Measurements from ENCODE around the gene DFFA. TPM values are rescaled to one million over a fixed set of nuclear protein-coding genes. Genes with fewer than 3 reads are reported as not detected.
"Not testable (repeated sequence)": the region's sequence is repeated elsewhere in the genome, so short reads cannot be mapped to it uniquely, and the experiment has no call there.

DFFA gene
- polyA plus RNA-seq, 1 donor, result 44.3 TPM

DNA sequence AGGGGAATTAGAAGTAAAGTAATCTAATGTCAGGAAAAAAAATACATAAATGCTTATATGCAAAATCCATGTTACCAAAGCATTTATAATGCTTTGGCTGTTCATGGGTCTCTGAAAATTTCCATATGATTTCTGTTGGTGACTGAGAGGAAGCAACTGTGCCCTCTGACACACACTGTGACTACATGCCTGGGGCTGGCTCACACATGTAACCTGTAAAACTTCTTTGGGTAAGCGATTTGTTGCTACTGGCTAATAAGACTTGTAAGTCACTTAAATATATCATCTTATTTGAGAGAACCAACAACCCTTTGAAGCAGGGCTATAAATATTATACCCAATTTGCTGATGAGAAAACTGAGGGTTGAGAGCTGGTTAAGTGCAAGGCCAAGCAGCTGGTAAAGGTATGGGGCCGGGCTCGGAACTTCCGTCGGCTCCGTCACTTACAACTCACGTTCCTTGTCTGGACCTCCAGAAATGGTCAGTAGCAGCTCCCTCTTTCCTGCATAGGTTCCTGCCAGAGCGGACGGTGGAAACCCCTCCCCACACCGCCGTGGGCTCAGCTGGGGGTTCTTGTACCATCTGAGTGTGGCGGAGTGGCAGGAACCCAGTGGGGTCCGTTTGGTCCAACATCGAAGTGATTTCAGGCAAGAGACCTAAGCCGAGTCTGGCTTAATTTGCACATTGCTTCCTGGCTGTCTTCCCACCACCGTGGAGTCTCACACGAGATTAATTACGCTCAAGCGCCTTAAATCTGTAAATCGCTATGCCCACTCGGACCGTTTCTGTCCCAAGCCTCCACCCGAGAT, 714 bp downstream of the DFFA start:
- DNase-seq, result no peak

DNA sequence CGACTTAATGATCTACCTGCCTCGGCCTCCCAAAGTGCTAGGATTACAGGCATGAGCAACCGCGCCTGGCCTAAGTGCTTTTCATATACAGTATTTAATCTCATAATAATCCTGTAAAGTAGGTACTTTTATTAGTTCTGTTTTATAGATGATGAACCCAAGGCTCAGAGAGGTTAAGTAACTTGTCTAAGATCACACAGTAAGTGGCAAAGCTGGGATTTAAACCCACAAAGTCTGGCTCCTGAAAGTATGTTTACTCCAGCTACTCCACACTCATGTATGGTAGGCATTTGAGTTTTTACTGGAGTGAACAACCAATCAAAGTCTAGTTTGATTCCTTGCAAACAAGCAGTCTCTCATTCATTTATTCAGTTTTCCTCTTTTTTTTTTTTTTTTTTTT, 2.3 kb downstream of the DFFA start:
- DNase-seq, result no peak

DNA sequence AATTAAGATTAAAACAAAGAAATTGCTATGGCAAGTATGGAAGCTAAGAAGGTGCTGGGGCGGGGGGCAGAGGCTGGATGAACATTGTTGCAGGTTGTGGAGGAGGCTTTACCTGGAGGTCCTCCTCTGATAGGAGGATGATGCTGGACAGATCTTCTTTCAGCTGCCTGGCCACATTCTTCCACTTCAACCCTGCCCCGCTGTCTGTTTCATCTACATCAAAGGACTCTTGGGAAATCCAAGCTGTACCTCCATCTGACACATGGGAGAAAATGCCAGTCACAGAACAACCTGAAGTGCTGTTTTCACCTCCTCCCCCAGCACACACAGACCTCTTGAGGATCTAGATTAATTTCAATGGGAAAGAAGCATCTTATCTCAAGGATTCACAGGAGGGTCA, 5.3 kb downstream of the DFFA start:
- DNase-seq, result no peak

DNA sequence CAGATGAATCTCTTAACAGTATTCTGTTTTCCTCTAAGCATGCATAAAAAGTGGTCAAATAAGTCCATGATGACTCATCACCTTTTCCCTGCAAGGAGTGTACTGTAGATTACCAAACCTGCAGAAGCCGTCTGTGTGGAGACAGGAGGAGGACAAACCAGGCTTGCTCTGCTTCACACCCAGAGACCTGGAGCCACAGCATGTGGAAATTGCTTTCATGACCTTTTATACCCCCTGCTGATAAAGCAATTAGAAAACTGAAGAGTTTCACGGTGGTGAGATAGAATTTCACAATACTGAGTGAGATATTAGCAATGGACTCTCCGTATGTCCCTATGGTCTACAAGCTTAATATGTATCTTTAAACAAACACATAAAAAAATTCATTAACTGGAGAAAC, 13.1 kb downstream of the DFFA start:
- no peak for DNase-seq

DNA sequence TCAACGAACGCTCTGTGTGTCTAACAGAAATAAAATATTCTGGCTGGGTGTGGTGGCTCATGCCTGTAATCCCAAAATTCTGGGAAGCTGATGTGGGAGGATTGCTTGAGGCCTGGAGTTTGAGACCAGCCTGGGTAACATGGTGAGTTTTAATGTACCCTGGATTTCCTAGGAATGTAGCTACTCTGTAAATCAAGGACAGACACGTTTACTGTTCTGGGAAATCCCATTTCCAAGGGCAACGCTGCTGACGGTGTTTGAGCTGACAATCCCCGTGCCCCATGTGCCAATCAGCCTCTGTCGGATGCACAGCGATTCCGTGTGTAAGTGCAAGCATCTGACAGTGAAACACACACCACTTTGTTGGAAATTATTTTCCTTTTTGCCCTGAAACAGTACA, 14.5 kb downstream of the DFFA start:
- no peak for DNase-seq

DNA sequence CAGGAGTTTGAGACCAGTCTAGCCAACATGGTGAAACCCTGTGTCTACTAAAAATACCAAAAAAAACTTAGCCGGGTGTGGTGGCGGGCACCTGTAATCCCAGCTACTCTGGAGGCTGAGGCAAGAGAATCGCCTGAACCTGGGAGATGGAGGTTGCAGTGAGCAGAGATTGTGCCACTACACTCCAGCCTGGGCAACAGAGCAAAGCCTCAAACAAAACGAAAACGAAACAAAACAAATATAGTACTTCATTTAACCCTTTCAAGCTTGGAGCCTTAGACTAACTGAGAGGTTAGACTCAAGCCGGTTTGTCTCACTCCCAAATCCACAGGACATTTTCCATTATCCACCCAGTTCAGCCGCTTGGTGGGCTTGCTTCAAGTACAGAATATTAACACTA, 14.9 kb downstream of the DFFA start:
- not testable (repeated sequence) for DNase-seq

DNA sequence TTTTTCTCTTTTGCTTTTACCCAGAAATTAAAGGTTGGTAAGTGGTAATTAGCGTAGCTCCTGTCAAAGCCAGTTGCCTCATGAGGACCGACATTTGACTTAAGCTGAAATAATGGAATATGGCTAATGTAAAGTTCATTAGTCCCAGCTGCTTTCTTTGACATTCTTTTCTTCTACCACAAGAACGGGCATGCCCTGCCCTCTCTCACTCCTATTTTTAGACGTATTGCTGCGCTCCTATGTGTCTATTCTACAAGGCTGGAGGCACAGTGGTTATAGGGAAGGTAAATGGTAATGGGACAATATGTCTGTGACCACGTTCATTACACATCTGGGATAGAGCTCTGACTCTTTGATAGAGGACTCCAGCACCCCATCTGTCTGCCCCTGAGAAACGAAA, 15.7 kb downstream of the DFFA start:
- no peak for DNase-seq

DNA sequence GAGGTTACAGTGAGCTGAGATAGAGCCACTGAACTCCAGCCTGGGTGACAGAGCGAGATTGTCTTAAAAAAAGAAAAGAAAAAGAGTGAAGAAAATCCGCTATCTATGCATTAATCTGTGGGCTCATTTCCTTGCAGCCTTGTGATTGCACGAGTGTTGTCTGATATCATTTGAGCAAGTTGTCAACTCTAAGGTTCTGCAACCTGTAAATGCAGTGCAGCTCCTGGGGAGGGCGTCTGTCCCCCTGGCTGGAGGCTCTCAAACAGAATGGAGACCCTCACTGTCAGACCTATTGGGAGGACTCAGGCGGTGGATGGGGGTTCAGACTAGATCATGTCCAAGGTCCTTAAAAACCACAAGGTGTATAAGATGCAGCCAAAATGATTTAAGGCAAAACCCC, 16.3 kb downstream of the DFFA start:
- no peak for DNase-seq

DNA sequence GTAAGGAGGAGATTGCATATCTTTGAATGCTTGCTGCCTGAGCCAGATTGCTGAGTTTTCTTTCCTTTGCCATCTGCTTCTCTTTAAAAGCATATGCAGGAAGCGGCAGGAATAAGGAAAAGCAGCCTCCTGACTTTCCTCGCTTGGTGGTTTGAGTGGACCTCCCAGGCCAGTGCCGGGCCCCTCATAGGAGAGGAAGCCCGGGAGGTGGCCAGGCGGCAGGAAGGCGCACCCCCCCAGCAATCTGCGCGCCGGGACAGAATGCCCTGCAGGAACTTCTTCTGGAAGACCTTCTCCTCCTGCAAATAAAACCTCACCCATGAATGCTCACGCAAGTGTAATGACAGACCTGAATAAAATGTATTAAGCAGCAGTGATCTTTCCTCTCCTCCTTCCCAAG, 21.0 kb downstream of the DFFA start:
- no peak for DNase-seq

DNA sequence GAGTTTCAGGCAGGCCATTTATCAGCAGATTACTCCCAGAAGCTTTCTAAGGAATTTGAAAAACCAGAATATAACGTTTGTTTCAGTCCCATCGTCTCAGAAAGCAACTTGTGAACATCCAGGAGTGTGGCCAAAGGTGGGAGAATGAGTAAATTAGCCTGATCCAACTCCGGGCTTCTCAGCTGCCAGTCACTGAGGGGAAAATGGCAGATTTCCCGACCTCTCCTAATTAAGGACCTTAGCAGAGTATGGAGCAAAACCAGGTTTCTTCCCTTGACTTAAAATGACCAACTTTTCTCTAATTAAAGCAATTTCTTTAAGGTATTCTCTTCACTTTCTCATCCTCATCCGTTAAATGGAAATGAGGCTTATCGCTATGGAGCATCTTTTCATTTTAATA, 21.5 kb downstream of the DFFA start:
- no peak for DNase-seq

DNA sequence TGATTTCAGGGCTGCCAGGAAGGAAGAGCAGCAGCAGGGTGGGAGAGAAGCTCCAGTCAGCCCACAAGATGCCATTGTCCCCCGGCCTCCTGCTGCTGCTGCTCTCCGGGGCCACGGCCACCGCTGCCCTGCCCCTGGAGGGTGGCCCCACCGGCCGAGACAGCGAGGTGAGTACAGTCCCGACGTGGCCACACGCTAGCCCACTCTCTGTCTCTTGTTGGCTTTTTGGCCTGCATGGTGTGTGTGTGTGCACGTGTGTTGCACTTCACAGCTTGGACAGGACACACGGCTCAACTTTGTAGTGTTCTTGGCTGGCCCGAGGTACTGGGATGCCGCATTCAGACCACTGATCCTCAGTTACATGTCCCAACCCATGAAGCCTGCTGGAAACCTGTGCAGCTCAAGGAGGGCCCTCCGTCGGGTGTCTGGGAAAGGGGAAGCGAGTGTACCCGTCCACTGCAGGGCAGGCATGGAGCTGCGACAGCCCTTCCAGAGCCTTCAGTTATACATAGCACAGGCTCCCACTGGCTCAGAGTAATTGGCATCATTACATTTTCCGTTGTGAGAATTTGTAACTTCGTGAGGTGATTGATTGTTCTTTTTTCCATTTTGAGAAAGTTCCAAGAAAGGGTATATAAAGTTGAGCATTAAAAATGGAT, 22.0 kb downstream of the DFFA start:
- DNase-seq, result no peak

DNA sequence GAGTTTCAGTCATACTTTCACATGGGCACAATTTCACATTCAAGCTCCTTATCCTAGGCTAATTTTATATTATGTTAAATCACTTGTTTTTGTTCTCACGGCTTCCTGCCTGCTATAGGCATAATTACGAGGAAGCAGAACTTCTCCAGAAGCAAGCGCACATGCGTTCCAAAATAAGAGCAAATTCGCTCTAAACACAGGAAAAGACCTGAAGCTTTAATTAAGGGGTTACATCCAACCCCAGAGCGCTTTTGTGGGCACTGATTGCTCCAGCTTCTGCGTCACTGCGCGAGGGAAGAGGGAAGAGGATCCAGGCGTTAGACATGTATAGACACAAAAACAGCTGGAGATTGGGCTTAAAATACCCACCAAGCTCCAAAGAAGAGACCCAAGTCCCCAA, 22.6 kb downstream of the DFFA start, which contains the start of gene CORT:
CORT (plus strand) TSS at position 281 of the 400 bp plus-strand sequence. CDS start 193 bp downstream, outside the sequence.
- no peak for DNase-seq

DNA sequence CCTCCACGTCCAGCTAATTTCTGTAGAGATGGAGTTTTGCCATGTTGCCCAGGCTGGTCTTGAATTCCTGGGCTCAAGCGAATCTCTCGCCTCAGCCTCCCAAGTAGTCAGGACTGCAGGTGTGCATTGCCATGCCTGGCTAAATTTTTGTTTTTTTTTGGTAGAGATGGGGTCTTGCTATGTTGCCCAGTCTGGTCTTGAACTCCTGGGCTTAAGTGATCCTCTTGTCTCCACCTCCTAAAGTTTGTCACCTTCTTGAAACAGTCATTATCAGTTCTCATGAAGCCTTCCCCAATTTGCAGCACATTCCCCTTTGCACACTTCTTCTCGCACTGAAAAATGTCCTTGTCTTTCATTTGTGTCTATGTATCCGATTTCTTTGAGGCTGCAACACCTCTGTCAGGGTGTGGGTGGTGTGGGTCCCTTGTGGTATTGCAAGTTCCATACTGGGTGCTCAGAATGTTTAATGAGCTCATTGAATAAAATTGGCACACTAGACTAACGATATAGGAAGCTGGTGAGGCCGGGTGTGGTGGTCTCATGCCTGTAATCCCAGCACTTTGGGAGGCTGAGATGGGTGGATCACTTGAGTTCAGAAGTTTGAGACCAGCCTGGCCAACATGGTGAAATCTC, 25.4 kb downstream of the DFFA start:
- DNase-seq, result no peak

DNA sequence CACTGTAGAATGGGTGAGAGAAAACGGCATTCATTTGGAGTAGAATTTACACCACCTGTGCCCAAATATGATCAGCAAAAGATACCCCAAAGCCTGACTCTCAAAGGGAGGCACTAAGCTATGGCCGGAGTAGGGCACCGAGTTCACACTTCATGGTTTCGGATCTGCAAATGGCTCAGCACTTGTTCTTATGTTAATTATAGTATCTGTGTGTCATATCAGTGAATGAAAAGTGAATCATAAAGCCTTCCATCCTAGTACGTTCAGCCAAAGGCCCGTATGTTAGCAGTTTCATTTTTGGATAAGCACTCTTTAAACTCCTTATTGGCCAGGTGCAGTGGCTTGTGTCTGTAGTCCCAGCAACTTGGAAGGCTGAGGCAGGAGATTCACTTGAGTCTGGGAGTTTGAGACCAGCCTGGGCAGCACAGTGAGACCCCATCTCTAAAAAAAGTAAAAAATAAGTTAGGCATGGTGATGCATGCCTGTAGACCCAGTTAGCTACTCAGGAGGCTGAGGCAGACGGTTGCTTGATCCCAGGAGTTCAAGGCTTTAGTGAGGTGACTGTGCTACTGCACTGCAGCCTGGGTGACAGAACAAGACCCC, 27.4 kb downstream of the DFFA start:
- DNase-seq, result no peak

DNA sequence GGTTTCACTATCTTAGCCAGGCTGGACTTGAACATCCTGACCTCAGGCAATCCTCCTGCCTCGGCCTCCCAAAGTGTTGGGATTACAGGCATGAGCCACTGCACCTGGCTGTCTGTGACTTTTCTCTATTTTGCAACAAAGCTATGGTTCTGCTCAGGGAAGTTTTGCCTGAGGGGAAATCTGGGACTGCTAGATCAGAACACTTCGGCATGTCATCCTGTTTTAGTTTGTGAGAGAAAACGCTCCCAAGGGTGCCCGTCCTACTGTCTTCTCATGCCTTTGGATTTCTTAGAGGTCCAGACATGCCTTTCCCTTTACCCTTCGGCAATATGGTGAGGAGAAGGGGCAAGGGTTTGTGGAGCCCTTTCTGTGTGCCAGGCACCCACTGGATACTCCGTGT, 28.1 kb downstream of the DFFA start:
- no peak for DNase-seq

DNA sequence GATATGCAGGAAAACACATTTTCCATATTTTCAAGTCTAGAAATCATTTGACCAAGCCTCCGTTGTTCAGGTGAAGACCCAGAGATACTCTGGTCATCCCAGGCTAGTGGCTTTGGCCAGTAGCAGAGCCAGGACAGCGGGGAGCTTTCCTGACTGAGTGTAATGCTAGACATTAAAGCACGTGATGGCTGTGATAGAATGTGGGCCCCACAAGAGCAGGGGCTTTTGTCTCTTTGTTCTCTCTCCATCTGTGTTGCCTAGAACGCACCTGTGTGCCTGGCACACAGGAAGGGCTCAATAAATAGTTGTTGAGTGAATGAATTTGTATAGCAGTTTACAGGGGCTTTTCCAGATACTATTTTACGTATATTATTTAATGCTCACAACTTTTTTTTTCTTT, 31.5 kb downstream of the DFFA start:
- DNase-seq, result no peak

DNA sequence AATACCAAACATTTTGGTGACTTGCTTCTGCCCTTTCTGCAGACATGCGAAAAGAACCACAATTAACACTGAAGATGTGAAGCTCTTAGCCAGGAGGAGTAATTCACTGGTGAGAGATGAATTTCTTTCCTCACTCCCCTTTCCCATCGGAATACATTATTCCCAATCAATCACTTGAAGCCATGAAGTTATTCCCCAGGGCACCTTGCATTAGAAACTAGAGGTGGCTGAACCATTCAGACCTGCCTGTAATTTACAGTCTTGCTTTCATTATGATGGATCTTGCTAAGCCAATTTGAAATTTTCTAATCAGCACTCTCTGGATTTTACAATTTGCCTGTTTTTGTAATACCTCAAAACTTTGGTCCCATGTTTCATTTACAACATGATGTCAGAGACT, 32.0 kb downstream of the DFFA start:
- no peak for DNase-seq

DNA sequence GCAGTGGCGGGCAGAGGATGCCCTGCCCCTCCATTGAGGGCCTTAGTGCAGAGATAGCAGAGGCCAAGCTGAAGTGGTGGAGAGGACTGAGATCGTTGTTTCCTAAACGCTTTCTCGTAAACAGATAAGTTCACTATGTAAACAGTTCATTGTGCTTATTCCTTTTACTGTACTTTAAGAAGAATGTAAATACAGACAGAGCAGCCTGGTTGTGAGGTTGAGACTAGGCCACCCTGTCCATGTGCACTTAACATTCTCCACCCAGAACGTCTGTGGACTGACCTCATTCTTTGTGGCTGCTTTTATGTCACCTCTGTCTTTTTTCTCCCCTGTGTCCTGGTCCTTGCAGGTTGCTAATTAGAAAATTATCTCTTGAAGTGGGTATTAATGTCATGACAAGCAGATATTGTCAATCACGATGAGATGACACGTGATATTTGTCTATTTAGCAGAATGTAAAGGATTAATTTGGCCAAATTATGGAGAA, 33.6 kb downstream of the DFFA start:
- no peak for DNase-seq

DNA sequence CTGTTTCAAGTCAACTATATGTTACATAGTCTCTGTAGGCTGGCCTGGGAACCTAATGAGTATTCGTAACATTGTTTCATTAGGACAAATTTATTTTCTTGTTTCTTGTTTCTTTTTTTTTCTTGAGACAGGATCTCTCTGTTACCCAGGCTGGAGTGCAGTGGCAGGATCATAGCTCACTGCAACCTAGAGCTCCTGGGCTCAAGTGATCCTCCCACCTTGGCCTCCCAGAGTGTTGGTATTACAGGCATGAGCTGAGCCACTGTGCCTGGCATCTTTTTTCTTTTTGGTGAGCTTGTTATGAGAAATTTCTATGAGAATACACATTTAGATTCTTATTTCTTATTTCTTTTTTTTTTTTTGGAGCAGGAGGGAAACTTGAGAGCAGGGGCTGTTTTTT, 35.3 kb downstream of the DFFA start:
- DNase-seq, result no peak

DNA sequence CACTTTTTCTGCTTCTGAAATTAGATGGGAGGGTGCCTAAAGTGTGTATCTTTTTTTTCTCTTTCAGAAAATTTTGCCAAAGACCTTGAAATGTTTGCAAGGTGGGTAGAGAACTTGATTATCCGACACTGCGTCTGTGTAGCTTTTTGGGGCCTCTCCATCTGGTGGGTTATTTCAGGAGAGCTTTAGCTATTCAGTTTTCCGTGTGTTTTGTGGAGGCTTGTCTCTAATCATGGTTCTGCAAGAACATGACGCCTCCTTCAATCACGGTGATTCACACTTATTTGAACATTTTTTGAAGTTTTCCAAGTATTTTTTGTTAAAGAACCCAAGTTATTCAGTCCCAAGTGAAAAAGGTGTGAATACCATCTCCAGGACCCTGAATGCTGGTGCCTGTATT, 37.7 kb downstream of the DFFA start:
- DNase-seq, result no peak

DNA sequence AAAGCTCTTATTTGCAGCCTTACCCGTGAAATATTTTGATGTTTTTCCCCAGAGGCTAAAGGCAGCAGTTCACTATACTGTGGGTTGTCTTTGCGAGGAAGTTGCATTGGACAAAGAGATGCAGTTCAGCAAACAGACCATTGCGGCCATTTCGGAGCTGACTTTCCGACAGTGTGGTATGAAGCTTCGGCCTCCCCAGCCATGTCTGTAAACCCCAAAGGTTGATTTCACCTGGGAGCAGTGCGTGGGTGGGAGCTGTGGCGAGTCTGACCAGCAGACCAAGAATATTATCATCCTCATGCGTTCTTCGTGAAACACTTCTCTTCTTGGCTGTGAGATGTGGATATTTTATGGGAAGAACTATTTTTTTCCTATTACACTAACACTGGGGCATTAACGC, 38.5 kb downstream of the DFFA start:
- no peak for DNase-seq

DNA sequence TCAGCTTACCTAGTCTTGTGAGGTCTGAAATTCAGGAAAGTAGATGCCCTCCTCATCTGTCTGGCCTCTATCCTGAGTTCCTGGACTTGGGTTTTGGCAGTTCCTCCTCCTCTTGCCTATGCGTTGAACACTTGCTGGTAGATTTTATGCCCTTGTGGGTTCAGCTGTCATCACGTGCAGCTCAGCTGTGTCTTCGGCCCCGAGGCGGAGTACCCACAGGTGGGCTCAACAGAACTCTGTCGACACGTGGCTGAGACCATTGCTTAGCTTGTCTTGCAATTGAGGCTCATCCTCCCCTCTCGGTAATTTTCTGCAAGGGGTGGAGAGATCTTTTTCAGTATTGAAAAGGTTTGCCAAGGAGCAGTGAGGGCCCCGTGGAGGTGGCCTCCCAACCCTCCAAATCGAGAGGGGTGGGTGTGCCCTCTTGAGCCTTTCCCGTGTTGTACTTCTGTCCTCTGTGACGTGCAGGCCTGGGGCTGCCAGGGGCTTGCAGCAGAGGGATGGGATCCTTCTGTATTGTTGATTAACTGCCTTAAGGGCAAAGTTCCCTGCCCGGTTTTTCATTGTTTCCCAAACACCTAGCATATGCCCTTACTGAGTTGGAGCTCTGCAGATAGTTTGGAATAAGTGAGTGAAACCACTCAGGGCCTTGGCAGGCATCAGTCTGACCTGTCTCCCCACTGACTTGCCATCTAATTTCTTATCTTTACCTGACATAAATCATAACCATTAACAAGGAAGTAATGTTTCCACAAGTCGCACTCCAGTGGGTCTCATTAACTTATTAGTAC, 39.2 kb downstream of the DFFA start:
- DNase-seq, result no peak

Data from left kidney (tissue), 2 donors.